ENCODE data around the gene COL12A1.

COL12A1 gene

GRCh38 chr6:75222261-75222660 lies 16.4 kb upstream of the COL12A1 start:
- Mint-ChIP-seq H3K36me3 (ENCODE audit: low read depth) (no peaks in the 10 kb centered on the region), H3K9me3 (no peaks in the 10 kb centered on the region), H3K4me1 (peaks cover 6% of the 10 kb centered on the region), H3K4me3 (no peak overlapping the region), H3K27me3 (peaks cover 18% of the 10 kb centered on the region), H3K27ac (no peak overlapping the region)
- ATAC-seq: no peak
- DNase-seq: no peak

DNA sequence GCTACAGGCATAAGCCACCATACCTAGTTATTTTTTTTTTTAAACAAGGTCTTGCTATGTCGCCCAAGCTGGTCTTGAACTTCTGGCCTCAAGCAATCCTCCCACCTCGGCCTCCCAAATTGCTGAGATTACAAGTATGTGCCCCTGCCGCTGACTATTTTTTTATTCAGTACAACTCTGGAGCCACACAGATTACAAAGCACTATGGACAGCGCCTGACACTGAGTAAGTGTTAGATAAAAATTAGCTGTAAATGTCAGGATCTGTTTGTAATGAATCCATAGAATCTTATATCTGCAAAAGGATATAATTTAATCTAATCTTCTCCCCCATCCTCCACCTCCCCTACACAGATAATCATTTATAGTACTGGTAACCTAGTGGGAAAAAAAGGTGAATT lies 15.3 kb upstream of the COL12A1 start:
- H3K9me3 Mint-ChIP-seq: no peaks in the 10 kb centered on the region
- no peaks in the 10 kb centered on the region for H3K36me3 Mint-ChIP-seq (ENCODE audit: low read depth)
- H3K4me3 Mint-ChIP-seq: no peak overlapping the region
- H3K27ac Mint-ChIP-seq: no peak overlapping the region
- peaks cover 9% of the 10 kb centered on the region for H3K4me1 Mint-ChIP-seq
- ATAC-seq: no peak
- H3K27me3 Mint-ChIP-seq: peaks cover 26% of the 10 kb centered on the region
- no peak for DNase-seq

DNA sequence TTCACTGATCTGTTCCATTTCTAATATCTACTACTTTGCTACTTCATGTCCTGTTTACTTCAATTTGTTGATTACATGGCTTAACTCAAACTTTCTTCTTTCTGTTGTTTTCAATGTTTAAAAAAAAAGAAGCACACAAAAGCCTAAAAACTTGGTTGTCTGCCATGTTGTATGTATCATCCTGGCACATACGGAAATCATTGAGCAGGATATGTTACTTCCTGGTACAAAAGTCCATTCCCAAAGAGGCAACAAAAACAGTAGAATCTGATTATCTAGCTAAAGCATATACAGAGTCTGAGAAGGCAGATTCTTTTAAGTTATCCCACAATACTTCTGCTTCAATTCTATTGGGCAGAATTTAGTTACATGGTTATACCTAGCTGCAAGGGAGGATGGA lies 14.5 kb upstream of the COL12A1 start:
- H3K27ac Mint-ChIP-seq: no peak overlapping the region
- H3K36me3 Mint-ChIP-seq (ENCODE audit: low read depth): no peaks in the 10 kb centered on the region
- ATAC-seq (no peak), DNase-seq (no peak)
- peaks cover 30% of the 10 kb centered on the region for H3K27me3 Mint-ChIP-seq
- H3K9me3 Mint-ChIP-seq: no peaks in the 10 kb centered on the region
- peaks cover 9% of the 10 kb centered on the region for H3K4me1 Mint-ChIP-seq
- H3K4me3 Mint-ChIP-seq: no peak overlapping the region

DNA sequence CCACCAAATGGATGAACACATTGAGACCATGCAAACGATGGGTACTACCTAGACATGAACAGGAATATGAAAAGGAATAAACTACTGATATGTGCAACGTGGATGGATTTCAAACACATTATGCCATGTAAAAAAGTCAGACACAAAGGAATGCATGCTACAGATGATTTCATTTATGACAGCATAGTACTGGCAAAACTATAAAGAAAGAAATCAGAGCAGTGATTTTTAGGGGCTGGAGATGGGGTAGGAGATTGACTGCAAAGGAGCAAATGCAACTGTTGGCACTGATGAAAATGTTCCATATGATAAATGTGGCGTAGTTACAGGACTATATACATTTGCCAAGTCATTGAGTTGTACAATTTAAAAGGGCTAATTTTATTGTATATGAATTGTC lies 13.4 kb upstream of the COL12A1 start:
- DNase-seq (no peak), ATAC-seq (no peak)
- Mint-ChIP-seq H3K27ac (no peak overlapping the region), H3K27me3 (peaks cover 29% of the 10 kb centered on the region), H3K4me3 (no peak overlapping the region), H3K4me1 (peaks cover 9% of the 10 kb centered on the region), H3K36me3 (ENCODE audit: low read depth) (no peaks in the 10 kb centered on the region), H3K9me3 (no peaks in the 10 kb centered on the region)

DNA sequence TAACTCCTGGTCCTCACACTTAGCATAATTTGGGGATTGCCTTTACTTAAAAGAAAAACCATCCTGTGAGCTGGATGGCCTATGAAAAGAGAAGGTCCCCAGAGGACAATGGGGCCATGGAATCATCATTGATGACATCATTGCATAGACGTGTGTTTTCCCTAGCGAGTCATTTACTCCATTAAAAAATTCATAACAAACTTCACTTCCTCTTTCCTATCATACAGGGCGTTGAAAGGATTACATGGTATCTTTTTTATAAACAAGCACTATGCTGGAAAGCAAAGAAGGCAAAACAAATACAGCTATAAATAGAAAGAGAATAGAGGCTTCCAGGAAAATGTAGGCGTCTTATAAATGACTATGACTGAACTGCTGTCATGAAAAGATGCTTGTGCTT lies 11.3 kb upstream of the COL12A1 start:
- DNase-seq: no peak
- peak; percentile 33 for ATAC-seq
- Mint-ChIP-seq H3K4me3 (no peak overlapping the region), H3K9me3 (no peaks in the 10 kb centered on the region), H3K4me1 (peaks cover 9% of the 10 kb centered on the region), H3K36me3 (ENCODE audit: low read depth) (no peaks in the 10 kb centered on the region), H3K27me3 (peaks cover 25% of the 10 kb centered on the region), H3K27ac (no peak overlapping the region)

GRCh38 chr6:75215291-75215690 lies 9.4 kb upstream of the COL12A1 start:
- H3K9me3 Mint-ChIP-seq: no peaks in the 10 kb centered on the region
- no peak overlapping the region for H3K4me3 Mint-ChIP-seq
- no peak overlapping the region for H3K27ac Mint-ChIP-seq
- ATAC-seq (no peak), DNase-seq (no peak)
- H3K36me3 Mint-ChIP-seq (ENCODE audit: low read depth): no peaks in the 10 kb centered on the region
- H3K4me1 Mint-ChIP-seq: peaks cover 9% of the 10 kb centered on the region
- peaks cover 33% of the 10 kb centered on the region for H3K27me3 Mint-ChIP-seq

DNA sequence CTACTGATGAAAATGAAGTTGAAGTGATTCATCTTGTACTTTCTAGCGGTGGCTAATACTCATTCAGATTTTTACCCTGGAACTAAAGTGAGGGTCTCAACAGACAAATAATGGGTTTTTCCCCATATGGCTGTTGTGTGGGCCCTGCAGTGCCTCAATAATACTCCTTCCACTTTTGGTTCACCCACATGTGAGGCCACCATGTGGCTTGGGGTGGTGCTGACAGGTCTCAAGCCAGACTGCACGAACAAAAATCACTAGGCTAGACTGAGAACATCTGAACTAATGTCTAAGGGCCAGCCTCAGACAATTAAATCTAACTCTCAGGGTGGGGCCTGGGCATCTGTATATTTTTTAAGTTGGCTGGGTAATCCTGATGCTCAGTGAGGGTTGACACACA lies 7.9 kb upstream of the COL12A1 start:
- ATAC-seq (no peak), DNase-seq (no peak)
- peaks cover 13% of the 10 kb centered on the region for H3K4me1 Mint-ChIP-seq
- H3K9me3 Mint-ChIP-seq: no peaks in the 10 kb centered on the region
- no peak overlapping the region for H3K27ac Mint-ChIP-seq
- H3K27me3 Mint-ChIP-seq: peaks cover 40% of the 10 kb centered on the region
- no peaks in the 10 kb centered on the region for H3K36me3 Mint-ChIP-seq (ENCODE audit: low read depth)
- H3K4me3 Mint-ChIP-seq: no peak overlapping the region

- no peak for ATAC-seq
Measured at GRCh38 chr6:75213112-75213511, 7.3 kb upstream of the COL12A1 start.

GRCh38 chr6:75211920-75212590 lies 6.2 kb upstream of the COL12A1 start:
- peaks cover 21% of the 10 kb centered on the region for H3K4me1 Mint-ChIP-seq
- peaks cover 49% of the 10 kb centered on the region for H3K27me3 Mint-ChIP-seq
- DNase-seq (no peak), ATAC-seq (no peak)
- H3K27ac Mint-ChIP-seq: no peak overlapping the region
- no peak overlapping the region for H3K4me3 Mint-ChIP-seq
- H3K36me3 Mint-ChIP-seq (ENCODE audit: low read depth): no peaks in the 10 kb centered on the region
- H3K9me3 Mint-ChIP-seq: no peaks in the 10 kb centered on the region

More at GRCh38 chr6:75213112-75213511, 7.3 kb upstream of the COL12A1 start:
- Mint-ChIP-seq H3K4me1 (peaks cover 18% of the 10 kb centered on the region), H3K27me3 (peaks cover 45% of the 10 kb centered on the region), H3K9me3 (no peaks in the 10 kb centered on the region), H3K36me3 (ENCODE audit: low read depth) (no peaks in the 10 kb centered on the region), H3K4me3 (no peak overlapping the region), H3K27ac (no peak overlapping the region)
- no peak for DNase-seq

GRCh38 chr6:75210885-75211739 lies 5.3 kb upstream of the COL12A1 start:
- Mint-ChIP-seq H3K27me3 (peaks cover 52% of the 10 kb centered on the region), H3K27ac (no peak overlapping the region), H3K4me1 (peaks cover 28% of the 10 kb centered on the region), H3K4me3 (no peak overlapping the region), H3K9me3 (no peaks in the 10 kb centered on the region), H3K36me3 (ENCODE audit: low read depth) (no peaks in the 10 kb centered on the region)
- DNase-seq (peak; percentile 40), ATAC-seq (no peak)

DNA sequence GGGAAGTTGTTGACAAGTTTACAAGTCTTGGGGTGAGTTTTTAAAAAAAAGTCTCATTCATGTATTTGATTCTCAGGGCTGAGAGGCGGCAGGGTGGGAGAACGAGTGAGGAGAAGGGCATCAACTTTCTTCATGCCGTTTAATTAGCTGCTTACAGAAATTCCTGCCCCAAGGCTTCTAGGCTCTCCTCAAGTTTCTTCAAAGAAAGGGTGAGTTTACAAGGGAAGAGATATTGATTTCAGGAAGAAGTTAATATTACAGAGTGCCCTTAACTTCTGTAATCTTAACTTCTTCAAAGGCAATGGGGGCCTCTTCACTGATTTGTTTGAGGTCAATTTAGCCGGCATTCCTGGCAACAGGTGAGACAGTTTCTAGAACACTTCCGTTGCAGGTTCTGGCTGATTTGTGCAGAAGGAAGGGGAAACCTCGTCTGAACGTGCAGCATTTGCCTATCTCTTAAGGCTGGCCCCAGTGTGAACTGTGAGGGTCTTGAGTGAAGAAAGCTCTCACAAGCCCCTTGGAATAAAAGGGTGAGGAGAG lies 3.4 kb upstream of the COL12A1 start:
- no peak for ATAC-seq
- no peak for DNase-seq
- no peak overlapping the region for H3K27ac Mint-ChIP-seq
- H3K27me3 Mint-ChIP-seq: peaks cover 64% of the 10 kb centered on the region
- H3K36me3 Mint-ChIP-seq (ENCODE audit: low read depth): no peaks in the 10 kb centered on the region
- peaks cover 45% of the 10 kb centered on the region for H3K4me1 Mint-ChIP-seq
- no peak overlapping the region for H3K4me3 Mint-ChIP-seq
- no peaks in the 10 kb centered on the region for H3K9me3 Mint-ChIP-seq

GRCh38 chr6:75208298-75209183 lies 2.7 kb upstream of the COL12A1 start:
- ATAC-seq (peak; percentile 82), DNase-seq (peak; percentile 84)
- Mint-ChIP-seq H3K4me1 (peaks cover 49% of the 10 kb centered on the region), H3K36me3 (ENCODE audit: low read depth) (no peaks in the 10 kb centered on the region), H3K27ac (no peak overlapping the region), H3K4me3 (peak overlapping the region; percentile 66), H3K27me3 (peaks cover 71% of the 10 kb centered on the region), H3K9me3 (no peaks in the 10 kb centered on the region)

- no peaks in the 10 kb centered on the region for H3K36me3 Mint-ChIP-seq (ENCODE audit: low read depth)
- peaks cover 55% of the 10 kb centered on the region for H3K4me1 Mint-ChIP-seq
- H3K4me3 Mint-ChIP-seq: peak overlapping the region; percentile 55
- no peak overlapping the region for H3K27ac Mint-ChIP-seq
- H3K9me3 Mint-ChIP-seq: no peaks in the 10 kb centered on the region
- DNase-seq (peak; percentile 6), ATAC-seq (no peak)
- peaks cover 82% of the 10 kb centered on the region for H3K27me3 Mint-ChIP-seq
Measured at GRCh38 chr6:75206576-75207342, 906 bp upstream of the COL12A1 start.

Data from activated naive CD8-positive, alpha-beta T cell treated with anti-CD3 and anti-CD28 coated beads, Interleukin-2, amount 50 U/mL, for 24 hours (primary cell).